Smooth muscle cell (in vitro differentiated cells): Measurements from ENCODE around the gene CLDN20. TPM values are rescaled to one million over a fixed set of nuclear protein-coding genes. Genes with fewer than 3 reads are reported as not detected.

Experiments
- DNase-seq: peaks from one replicate; lab custom pipeline; 2025; ENCODE audit not compliant: unreplicated experiment; lab: John Stamatoyannopoulos, UW
- H2AFZ ChIP-seq: fragments of 200-600 bp; sonication (generic); 2 replicates; pipeline ENCODE4 v1.6.0; 2016; ENCODE audit warnings: antibody characterized with exemption, low read depth, mild to moderate bottlenecking
- H3F3A ChIP-seq: fragments of 200-600 bp; sonication (generic); 2 replicates; pipeline ENCODE4 v1.6.0; 2017; ENCODE audit warnings: antibody characterized with exemption, low read depth
- H3K27ac ChIP-seq: fragments of 200-600 bp; sonication (generic); 2 replicates; pipeline ENCODE4 v1.5.1; 2016; ENCODE audit warnings: low read depth, mild to moderate bottlenecking
- H3K27me3 ChIP-seq: fragments of 200-600 bp; sonication (generic); 2 replicates; pipeline ENCODE4 v1.6.1; 2016; ENCODE audit warnings: low read depth, mild to moderate bottlenecking
- H3K36me3 ChIP-seq: fragments of 200-600 bp; sonication (generic); 2 replicates; pipeline ENCODE4 v1.5.1; 2016; ENCODE audit warnings: low read depth
- H3K4me1 ChIP-seq: fragments of 200-600 bp; sonication (generic); 2 replicates; pipeline ENCODE4 v1.5.1; 2016; ENCODE audit warnings: low read depth
- H3K4me2 ChIP-seq: fragments of 200-600 bp; sonication (generic); 2 replicates; pipeline ENCODE4 v1.6.0; 2016; ENCODE audit warnings: mild to moderate bottlenecking
- H3K4me3 ChIP-seq: fragments of 200-600 bp; sonication (generic); 2 replicates; pipeline ENCODE4 v1.5.1; 2016; ENCODE audit warnings: mild to moderate bottlenecking
- H3K79me2 ChIP-seq: fragments of 200-600 bp; sonication (generic); 2 replicates; pipeline ENCODE4 v1.6.0; 2016; ENCODE audit warnings: low read depth, mild to moderate bottlenecking
- H3K9ac ChIP-seq: fragments of 200-600 bp; sonication (generic); 2 replicates; pipeline ENCODE4 v1.6.0; 2016; ENCODE audit warnings: low read depth
- H3K9me3 ChIP-seq: fragments of 200-600 bp; sonication (generic); replicated peaks from 2 replicates; pipeline ENCODE4 v1.5.1; 2016; ENCODE audit warnings: low read depth
- H4K20me1 ChIP-seq: fragments of 200-600 bp; sonication (generic); 2 replicates; pipeline ENCODE4 v1.6.0; 2016; ENCODE audit warnings: low read depth
- WGBS: methylation state at CpG from one replicate; pipeline ENCODE4 v1.1.7; 2016; ENCODE audit warnings: low lambda C conversion rate; 5-methylcytosine and 5-hydroxymethylcytosine counted together
- polyA plus RNA-seq: library from polyadenylated mRNA; unstranded; fragments of >200 nt; fragmentation: Nextera tagmentation; extraction: Ambion mirVana; gene quantifications from 2 replicates; pipeline ENCODE4 v1.2.1, GENCODE V29; 2016
- total RNA-seq: library from RNA; depleted of rRNA; stranded (reverse); fragments of >200 nt; gene quantifications from 2 replicates; pipeline ENCODE4 v1.2.3, GENCODE V29; 2014
- TF ChIP-seq, protein P1 (sequence below): fragments of 200-600 bp; sonication (generic); IDR thresholded peaks from 2 replicates; pipeline ENCODE4 v1.5.1; 2017; ENCODE audit warnings: borderline replicate concordance, mild to moderate bottlenecking, antibody characterized with exemption; ENCODE audit not compliant: insufficient read depth, poor library complexity, severe bottlenecking

CLDN20 gene
- total and polyA plus RNA-seq, 2 experiments from 2014 or later, result not detected

- H3F3A ChIP-seq, result peaks cover 9% of the 10 kb centered on the region
- no peaks in the 10 kb centered on the region for H3K27me3 ChIP-seq
- no peaks in the 10 kb centered on the region for H4K20me1 ChIP-seq
- peaks cover 6% of the 10 kb centered on the region for H3K4me1 ChIP-seq
- H3K4me3 ChIP-seq, result peak within 1 kb of the TSS; percentile 89
- H3K27ac ChIP-seq, result peak within 1 kb of the TSS; percentile 81
- H3K36me3 ChIP-seq, result no peaks in the 10 kb centered on the region
- DNase-seq, result peak; percentile 88
- no peaks in the 10 kb centered on the region for H3K9me3 ChIP-seq
- peak within 1 kb of the TSS; percentile 98 for H2AFZ ChIP-seq
- TF ChIP-seq, protein P1, sequence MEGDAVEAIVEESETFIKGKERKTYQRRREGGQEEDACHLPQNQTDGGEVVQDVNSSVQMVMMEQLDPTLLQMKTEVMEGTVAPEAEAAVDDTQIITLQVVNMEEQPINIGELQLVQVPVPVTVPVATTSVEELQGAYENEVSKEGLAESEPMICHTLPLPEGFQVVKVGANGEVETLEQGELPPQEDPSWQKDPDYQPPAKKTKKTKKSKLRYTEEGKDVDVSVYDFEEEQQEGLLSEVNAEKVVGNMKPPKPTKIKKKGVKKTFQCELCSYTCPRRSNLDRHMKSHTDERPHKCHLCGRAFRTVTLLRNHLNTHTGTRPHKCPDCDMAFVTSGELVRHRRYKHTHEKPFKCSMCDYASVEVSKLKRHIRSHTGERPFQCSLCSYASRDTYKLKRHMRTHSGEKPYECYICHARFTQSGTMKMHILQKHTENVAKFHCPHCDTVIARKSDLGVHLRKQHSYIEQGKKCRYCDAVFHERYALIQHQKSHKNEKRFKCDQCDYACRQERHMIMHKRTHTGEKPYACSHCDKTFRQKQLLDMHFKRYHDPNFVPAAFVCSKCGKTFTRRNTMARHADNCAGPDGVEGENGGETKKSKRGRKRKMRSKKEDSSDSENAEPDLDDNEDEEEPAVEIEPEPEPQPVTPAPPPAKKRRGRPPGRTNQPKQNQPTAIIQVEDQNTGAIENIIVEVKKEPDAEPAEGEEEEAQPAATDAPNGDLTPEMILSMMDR, result no peak
- H3K9ac ChIP-seq, result peak within 1 kb of the TSS; percentile 64
- peaks cover 14% of the 10 kb centered on the region for H3K79me2 ChIP-seq
- under 1% methylated on average over 52 of the region's 52 CpGs for WGBS
- peak within 1 kb of the TSS; percentile 98 for H3K4me2 ChIP-seq
Observed at GRCh38 chr6:155314092-155314772, 50.4 kb downstream of the CLDN20 start, which contains the start of gene TFB1M. Gene TFB1M (minus strand): TSS chr6:155314484. CDS start chr6:155314428, 56 bp downstream.

DNA sequence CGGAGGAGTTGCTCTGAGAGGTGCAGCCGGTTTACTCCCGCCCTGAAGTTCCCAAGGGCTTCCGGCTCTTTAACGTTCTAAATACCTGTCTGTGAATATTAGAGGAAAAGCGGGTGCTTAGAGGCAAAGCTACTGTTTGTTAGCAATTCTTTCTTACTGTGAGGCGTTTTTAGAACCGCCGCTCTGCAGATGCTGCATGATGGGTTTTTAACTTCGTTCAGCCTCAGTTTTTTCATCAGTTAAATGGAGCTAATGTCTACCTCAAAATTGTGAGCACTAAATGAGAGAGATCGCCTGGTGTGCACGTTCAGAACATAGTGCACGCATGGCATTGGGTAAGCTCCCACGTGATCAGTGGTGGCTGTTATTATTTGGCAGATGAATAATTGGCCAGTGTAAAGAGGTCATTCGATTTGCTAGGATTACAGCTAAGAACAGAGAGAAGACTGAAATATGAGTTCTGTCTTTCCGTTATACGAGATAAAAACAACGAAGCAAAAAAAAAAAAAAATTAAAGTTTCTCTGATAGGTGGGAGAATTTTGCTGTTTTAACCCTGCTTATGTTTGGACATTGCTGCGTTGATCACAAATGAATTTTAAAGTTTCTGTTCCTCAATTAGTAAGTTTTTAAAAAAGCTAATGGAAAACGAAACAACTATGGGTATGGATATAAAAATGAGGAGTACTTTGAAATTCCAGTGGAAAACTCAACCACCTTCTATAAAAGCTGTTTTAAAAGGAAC is 51.1 kb downstream of the CLDN20 start:
- H3K9me3 ChIP-seq, result no peaks in the 10 kb centered on the region
- peaks cover 14% of the 10 kb centered on the region for H3K79me2 ChIP-seq
- peak overlapping the region; percentile 89 for H3K4me3 ChIP-seq
- no peaks in the 10 kb centered on the region for H3K27me3 ChIP-seq
- H3K9ac ChIP-seq, result peak overlapping the region; percentile 24
- no peaks in the 10 kb centered on the region for H4K20me1 ChIP-seq
- H3F3A ChIP-seq, result peaks cover 9% of the 10 kb centered on the region
- TF ChIP-seq, protein P1, result no peak
- DNase-seq, result no peak
- H2AFZ ChIP-seq, result peak overlapping the region; percentile 90
- no peaks in the 10 kb centered on the region for H3K36me3 ChIP-seq
- H3K4me2 ChIP-seq, result peak overlapping the region; percentile 98
- peaks cover 6% of the 10 kb centered on the region for H3K4me1 ChIP-seq
- WGBS, result 7% methylated on average over 20 of the region's 20 CpGs
- H3K27ac ChIP-seq, result peak overlapping the region; percentile 81

GRCh38 chr6:155315516-155315871 is 51.7 kb downstream of the CLDN20 start:
- peak overlapping the region; percentile 89 for H3K4me3 ChIP-seq
- peak overlapping the region; percentile 24 for H3K9ac ChIP-seq
- H3K36me3 ChIP-seq, result no peaks in the 10 kb centered on the region
- 72% methylated on average over 3 of the region's 3 CpGs for WGBS
- TF ChIP-seq, protein P1, result no peak
- no peaks in the 10 kb centered on the region for H4K20me1 ChIP-seq
- H2AFZ ChIP-seq, result peak overlapping the region; percentile 90
- H3F3A ChIP-seq, result peaks cover 9% of the 10 kb centered on the region
- no peak for DNase-seq
- H3K27ac ChIP-seq, result peak overlapping the region; percentile 81
- peak overlapping the region; percentile 98 for H3K4me2 ChIP-seq
- H3K9me3 ChIP-seq, result no peaks in the 10 kb centered on the region
- peaks cover 14% of the 10 kb centered on the region for H3K79me2 ChIP-seq
- H3K4me1 ChIP-seq, result peaks cover 6% of the 10 kb centered on the region
- H3K27me3 ChIP-seq, result no peaks in the 10 kb centered on the region
